GM18507 (cell line): Measurements from ENCODE around the gene PSENEN.
"Not testable (repeated sequence)": the region's sequence is repeated elsewhere in the genome, so short reads cannot be mapped to it uniquely, and the experiment has no call there.

ENCODE experiments used
- DNase-seq: peaks from one replicate; pipeline ENCODE4 v3.0.0; 2011; ENCODE audit warnings: low read depth; ENCODE audit not compliant: insufficient read length; ENCODE audit errors: extremely low spot score
- FAIRE-seq: peaks from 2 replicates; lab custom pipeline; 2011; peaks lifted over from hg19 to GRCh38; lab: Jason Lieb, UNC

The PSENEN gene

GRCh38 chr19:35783469-35784434, 38.3 kb downstream of the PSENEN start:
- DNase-seq (no peak), FAIRE-seq (no peak)

GRCh38 chr19:35784503-35785338, 39.3 kb downstream of the PSENEN start:
- DNase-seq (no peak), FAIRE-seq (no peak)

GRCh38 chr19:35785339-35785627, 39.8 kb downstream of the PSENEN start:
- DNase-seq (no peak), FAIRE-seq (no peak)

GRCh38 chr19:35786299-35787160, 41.1 kb downstream of the PSENEN start:
- no peak for DNase-seq
- FAIRE-seq = no peak

GRCh38 chr19:35787227-35787799, 41.9 kb downstream of the PSENEN start:
- no peak for FAIRE-seq
- DNase-seq = no peak

- DNase-seq (no peak), FAIRE-seq (no peak)
Measured at GRCh38 chr19:35788205-35788960, 42.9 kb downstream of the PSENEN start.

- DNase-seq = no peak
- FAIRE-seq = no peak
Measured at GRCh38 chr19:35789195-35789977, 43.9 kb downstream of the PSENEN start.

- DNase-seq (no peak), FAIRE-seq (no peak)
Measured at GRCh38 chr19:35789978-35790944, 44.8 kb downstream of the PSENEN start.

GRCh38 chr19:35790981-35791813, 45.7 kb downstream of the PSENEN start:
- DNase-seq (no peak), FAIRE-seq (no peak)

GRCh38 chr19:35791814-35792279, 46.4 kb downstream of the PSENEN start:
- FAIRE-seq = no peak
- no peak for DNase-seq

GRCh38 chr19:35792312-35792711, 46.9 kb downstream of the PSENEN start:
- FAIRE-seq = no peak

GRCh38 chr19:35792888-35793287, 47.4 kb downstream of the PSENEN start:
- DNase-seq = no peak
- FAIRE-seq = no peak

More at GRCh38 chr19:35792312-35792711, 46.9 kb downstream of the PSENEN start:
- no peak for DNase-seq

- DNase-seq (no peak), FAIRE-seq (no peak)
Measured at GRCh38 chr19:35793381-35794165, 48.1 kb downstream of the PSENEN start.

GRCh38 chr19:35795564-35795963, 50.1 kb downstream of the PSENEN start:
- not testable (repeated sequence) for FAIRE-seq

More at GRCh38 chr19:35795564-35795963, 50.1 kb downstream of the PSENEN start:
- not testable (repeated sequence) for DNase-seq
